WTC11 (cell line): Measurements from ENCODE around the gene RBM19. TPM values are rescaled to one million over a fixed set of nuclear protein-coding genes. Genes with fewer than 3 reads are reported as not detected.

Experiments
- ATAC-seq: fragments of 200-7000 bp; cut with Tn5 transposase; 2 replicates; pipeline ENCODE4 v1.10.0; 2021; ENCODE audit warnings: mild to moderate bottlenecking, moderate library complexity
- CTCF ChIA-PET: fragments of 300-600 bp; sonication (Branson Sonifier 250); formaldehyde crosslinking; loops from one replicate; lab custom pipeline; 2021; ENCODE audit warnings: antibody characterized with exemption; lab: Charles Lee
- POLR2A ChIA-PET: fragments of 350-600 bp; sonication (Branson Sonifier 250); formaldehyde crosslinking; loops from one replicate; lab custom pipeline; 2021; ENCODE audit warnings: antibody characterized with exemption; lab: Charles Lee
- DNase-seq: peaks from one replicate; pipeline ENCODE4 v3.0.0; 2021; ENCODE audit warnings: low spot score
- H3K27ac Mint-ChIP-seq: 2 replicates; pipeline ENCODE4 v1.8.0; 2021; ENCODE audit warnings: mixed read lengths
- H3K27me3 Mint-ChIP-seq: 2 replicates; pipeline ENCODE4 v1.8.0; 2021; ENCODE audit warnings: low read depth, mild to moderate bottlenecking, moderate library complexity, mixed read lengths
- H3K36me3 Mint-ChIP-seq: 2 replicates; pipeline ENCODE4 v1.8.0; 2021; ENCODE audit warnings: mixed read lengths
- H3K4me1 Mint-ChIP-seq: 2 replicates; pipeline ENCODE4 v1.8.0; 2022; ENCODE audit warnings: mixed read lengths
- H3K4me3 Mint-ChIP-seq: 2 replicates; pipeline ENCODE4 v1.8.0; 2021; ENCODE audit warnings: mild to moderate bottlenecking, moderate library complexity, mixed read lengths
- H3K9me3 Mint-ChIP-seq: 2 replicates; pipeline ENCODE4 v1.8.0; 2021; ENCODE audit warnings: mixed read lengths
- CBFB ChIP-seq: sonication (generic); formaldehyde crosslinking; IDR thresholded peaks from 2 replicates; pipeline ENCODE4 v1.8.1; 2022; ENCODE audit warnings: mild to moderate bottlenecking, low read depth, missing genetic modification reagents
- CREB1 ChIP-seq: sonication (generic); formaldehyde crosslinking; IDR thresholded peaks from 2 replicates; pipeline ENCODE4 v1.8.0; 2023; ENCODE audit warnings: mild to moderate bottlenecking, missing genetic modification reagents
- E2F1 ChIP-seq: sonication (generic); formaldehyde crosslinking; IDR thresholded peaks from 2 replicates; pipeline ENCODE4 v1.8.0; 2022; ENCODE audit warnings: mild to moderate bottlenecking, missing genetic modification reagents
- E2F5 ChIP-seq: sonication (generic); formaldehyde crosslinking; IDR thresholded peaks from 2 replicates; pipeline ENCODE4 v1.8.1; 2022; ENCODE audit warnings: mild to moderate bottlenecking, moderate library complexity, missing genetic modification reagents
- ELF4 ChIP-seq: sonication (generic); formaldehyde crosslinking; IDR thresholded peaks from 2 replicates; pipeline ENCODE4 v1.8.1; 2022; ENCODE audit warnings: low read depth, mild to moderate bottlenecking, moderate library complexity, missing genetic modification reagents
- GABPB1 ChIP-seq: sonication (generic); formaldehyde crosslinking; IDR thresholded peaks from 2 replicates; pipeline ENCODE4 v1.8.1; 2023; ENCODE audit warnings: mild to moderate bottlenecking, missing genetic modification reagents
- JAZF1 ChIP-seq: fragments of 250-450 bp; sonication (Bioruptor Pico); IDR thresholded peaks from 2 replicates; pipeline ENCODE4 v1.9.0; 2021; ENCODE audit warnings: moderate library complexity, mild to moderate bottlenecking, inconsistent platforms
- KAT7 ChIP-seq: sonication (generic); formaldehyde crosslinking; IDR thresholded peaks from 2 replicates; pipeline ENCODE4 v1.8.1; 2023; ENCODE audit warnings: missing genetic modification reagents, mild to moderate bottlenecking, borderline replicate concordance
- MLX ChIP-seq: sonication (generic); formaldehyde crosslinking; IDR thresholded peaks from 2 replicates; pipeline ENCODE4 v1.8.1; 2023; ENCODE audit warnings: mild to moderate bottlenecking, missing genetic modification reagents, moderate library complexity
- NFATC4 ChIP-seq: fragments of 250-450 bp; sonication (Bioruptor Pico); IDR thresholded peaks from 2 replicates; pipeline ENCODE4 v1.9.0; 2021; ENCODE audit warnings: mild to moderate bottlenecking
- NR3C1 ChIP-seq: sonication (generic); formaldehyde crosslinking; conservative IDR thresholded peaks from 2 replicates; pipeline ENCODE4 v1.8.1; 2023; ENCODE audit warnings: low read depth, mild to moderate bottlenecking, missing genetic modification reagents
- SP1 ChIP-seq: sonication (generic); formaldehyde crosslinking; conservative IDR thresholded peaks from 2 replicates; pipeline ENCODE4 v1.8.1; 2022; ENCODE audit warnings: missing genetic modification reagents
- STAT6 ChIP-seq: sonication (generic); formaldehyde crosslinking; conservative IDR thresholded peaks from 2 replicates; pipeline ENCODE4 v1.8.1; 2023; ENCODE audit warnings: mild to moderate bottlenecking, low read depth, missing genetic modification reagents, moderate library complexity
- TP53 ChIP-seq: sonication (generic); formaldehyde crosslinking; IDR thresholded peaks from 2 replicates; pipeline ENCODE4 v1.8.1; 2023; ENCODE audit warnings: mild to moderate bottlenecking, missing genetic modification reagents
- ZBTB43 ChIP-seq: sonication (generic); formaldehyde crosslinking; IDR thresholded peaks from 2 replicates; pipeline ENCODE4 v1.8.1; 2023; ENCODE audit warnings: mild to moderate bottlenecking, missing genetic modification reagents
- ZNF219 ChIP-seq: sonication (generic); formaldehyde crosslinking; IDR thresholded peaks from 2 replicates; pipeline ENCODE4 v1.8.0; 2023; ENCODE audit warnings: missing genetic modification reagents, mild to moderate bottlenecking, borderline replicate concordance
- ZNF425 ChIP-seq: fragments of 250-450 bp; sonication (Bioruptor Pico); conservative IDR thresholded peaks from 2 replicates; pipeline ENCODE4 v1.9.0; 2021; ENCODE audit warnings: mild to moderate bottlenecking
- ZNF532 ChIP-seq: fragments of 250-450 bp; sonication (Bioruptor Pico); IDR thresholded peaks from 2 replicates; pipeline ENCODE4 v1.9.0; 2021; ENCODE audit warnings: mild to moderate bottlenecking, borderline replicate concordance
- total RNA-seq: library from RNA; stranded (reverse); gene quantifications from 3 replicates; pipeline ENCODE4 v1.2.3, GENCODE V29; 2021

RBM19 gene
- total RNA-seq, 1 experiment from 2014 or later, result 60.1 TPM

GRCh38 chr12:113770389-113770865, 195.7 kb downstream of the RBM19 start:
- CTCF ChIA-PET, result interaction anchor here (2.1 kb wide), 1 partner anchor 308 kb away, joined by 6 read pairs; no protein-coding TSS in a partner anchor
- ATAC-seq, result no peak
- 0 out of 2 replicates have a peak, but pooled peaks cover 3% of the 10 kb centered on the region for H3K4me1 Mint-ChIP-seq
- no peak overlapping the region for H3K27ac Mint-ChIP-seq
- no peak for DNase-seq
- H3K36me3 Mint-ChIP-seq, result no peaks in the 10 kb centered on the region
- H3K9me3 Mint-ChIP-seq, result peaks cover 3% of the 10 kb centered on the region; the same call in 1 of the 2 replicates
- no peak overlapping the region for H3K4me3 Mint-ChIP-seq
- peaks cover 2% of the 10 kb centered on the region; the same call in 1 of the 2 replicates for H3K27me3 Mint-ChIP-seq
- POLR2A ChIA-PET, result no interaction called here
- no peak for TF ChIP-seq NR3C1 (CRISPR knock-in tag)
- no peak for TF ChIP-seq ZBTB43 (CRISPR knock-in tag)
- TF ChIP-seq CBFB (CRISPR knock-in tag), result no peak
- no peak for TF ChIP-seq ELF4 (CRISPR knock-in tag)
- peak; percentile 74; the same call in 1 of the 2 replicates for TF ChIP-seq GABPB1 (CRISPR knock-in tag)

GRCh38 chr12:113769305-113769704, 196.8 kb downstream of the RBM19 start:
- ChIA-PET POLR2A (no interaction called here), CTCF (interaction anchor here (0.6 to 2.1 kb wide), 2 partner anchors 245 to 307 kb away, joined by 3 to 6 read pairs; no protein-coding TSS in a partner anchor)
- H3K36me3 Mint-ChIP-seq, result no peaks in the 10 kb centered on the region
- ATAC-seq, result no peak
- peaks cover 3% of the 10 kb centered on the region; the same call in 1 of the 2 replicates for H3K9me3 Mint-ChIP-seq
- TF ChIP-seq ZNF532 (CRISPR knock-in tag) (no peak), ZNF219 (CRISPR knock-in tag) (no peak), KAT7 (no peak), E2F5 (CRISPR knock-in tag) (no peak), STAT6 (CRISPR knock-in tag) (no peak), GABPB1 (CRISPR knock-in tag) (no peak), SP1 (CRISPR knock-in tag) (no peak), NFATC4 (CRISPR knock-in tag) (no peak), CREB1 (CRISPR knock-in tag) (no peak), TP53 (CRISPR knock-in tag) (no peak), E2F1 (no peak), ZNF425 (CRISPR knock-in tag) (no peak), JAZF1 (no peak), MLX (CRISPR knock-in tag) (no peak)
- H3K27me3 Mint-ChIP-seq, result no peaks in the 10 kb centered on the region
- no peak for DNase-seq
- H3K4me3 Mint-ChIP-seq, result no peak overlapping the region
- H3K27ac Mint-ChIP-seq, result no peak overlapping the region
- H3K4me1 Mint-ChIP-seq, result 0 out of 2 replicates have a peak, but pooled peaks cover 3% of the 10 kb centered on the region
